Superior temporal gyrus (tissue), 1 donor: ENCODE data around the gene GPS1.
"Not testable (repeated sequence)": the region's sequence is repeated elsewhere in the genome, so short reads cannot be mapped to it uniquely, and the experiment has no call there.

Source experiments
- DNase-seq: peaks from one replicate; pipeline ENCODE4 v3.0.0-alpha.2; 2016; ENCODE audit errors: extremely low spot score

Gene GPS1

DNA sequence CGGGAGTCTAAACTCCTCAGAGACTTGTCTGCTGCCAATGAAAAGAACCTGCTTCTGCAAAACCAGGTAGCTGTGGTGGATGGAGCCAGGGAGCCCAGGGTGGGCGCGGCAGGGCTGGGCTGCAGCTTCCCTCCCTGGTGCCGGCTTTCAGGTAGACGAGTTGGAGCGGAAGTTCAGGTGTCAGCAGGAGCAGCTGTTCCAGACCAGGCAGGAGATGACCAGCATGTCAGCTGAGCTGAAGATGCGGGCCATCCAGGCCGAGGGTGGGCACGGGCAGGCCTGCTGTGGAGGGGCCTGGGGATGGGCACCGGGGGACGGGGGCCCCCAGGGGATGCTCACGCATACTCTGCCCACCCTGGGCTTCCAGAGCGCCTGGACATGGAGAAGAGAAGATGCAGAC, 23.5 kb upstream of the GPS1 start:
- no peak for DNase-seq

DNA sequence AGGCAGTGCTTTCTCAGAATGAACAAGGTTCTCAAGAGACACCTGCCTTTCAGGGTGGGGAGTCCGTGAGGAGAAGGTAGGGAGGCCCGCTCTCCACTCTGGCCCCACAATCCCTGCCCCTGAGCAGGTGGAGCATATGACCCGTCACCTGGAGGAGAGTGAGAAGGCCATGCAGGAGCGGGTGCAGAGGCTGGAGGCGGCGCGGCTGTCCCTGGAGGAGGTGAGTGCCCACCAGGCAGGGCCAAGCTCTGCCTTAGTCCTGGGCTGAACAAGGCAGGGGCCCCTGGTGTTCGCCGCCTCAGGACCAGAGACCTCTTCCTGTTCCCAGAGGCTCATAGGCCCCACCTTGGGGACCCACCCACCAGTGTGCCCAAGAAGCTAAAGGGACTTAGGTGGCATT, 22.7 kb upstream of the GPS1 start:
- DNase-seq, result no peak

DNA sequence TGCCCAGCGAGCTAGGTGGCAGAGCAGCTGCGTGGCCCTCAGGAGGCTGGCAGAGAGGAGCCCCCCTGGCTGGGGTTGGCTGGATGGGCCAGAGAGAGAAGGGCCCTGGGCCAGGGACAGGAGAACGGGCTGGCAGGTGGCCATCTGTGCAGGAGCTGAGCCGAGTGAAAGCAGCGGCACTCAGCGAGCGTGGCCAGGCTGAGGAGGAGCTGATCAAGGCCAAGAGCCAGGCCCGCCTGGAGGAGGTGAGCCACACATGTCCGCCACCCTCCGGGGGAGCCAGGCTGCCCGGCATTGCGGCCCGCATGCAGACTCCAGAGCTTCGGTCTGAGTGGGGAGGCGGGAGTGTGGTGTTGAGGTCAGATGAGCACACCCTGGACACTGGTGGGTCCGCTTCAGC, 22.3 kb upstream of the GPS1 start:
- no peak for DNase-seq

DNA sequence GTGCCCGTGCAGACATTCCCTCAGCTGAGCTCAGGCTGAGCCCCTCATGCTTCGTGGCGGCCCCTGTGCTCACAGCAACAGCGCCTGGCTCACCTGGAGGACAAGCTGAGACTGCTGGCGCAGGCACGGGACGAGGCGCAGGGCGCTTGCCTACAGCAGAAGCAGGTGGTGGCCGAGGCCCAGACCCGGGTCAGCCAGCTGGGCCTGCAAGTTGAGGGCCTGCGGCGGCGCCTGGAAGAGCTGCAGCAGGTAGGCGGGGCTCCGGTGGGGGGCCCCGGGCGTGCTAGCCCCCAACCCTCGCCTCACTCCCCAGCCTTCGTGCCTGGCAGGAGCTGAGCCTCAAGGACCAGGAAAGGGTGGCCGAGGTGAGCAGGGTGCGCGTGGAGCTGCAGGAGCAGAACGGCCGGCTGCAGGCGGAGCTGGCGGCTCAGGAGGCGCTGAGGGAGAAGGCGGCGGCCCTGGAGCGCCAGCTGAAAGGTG, 21.7 kb upstream of the GPS1 start:
- no peak for DNase-seq

DNA sequence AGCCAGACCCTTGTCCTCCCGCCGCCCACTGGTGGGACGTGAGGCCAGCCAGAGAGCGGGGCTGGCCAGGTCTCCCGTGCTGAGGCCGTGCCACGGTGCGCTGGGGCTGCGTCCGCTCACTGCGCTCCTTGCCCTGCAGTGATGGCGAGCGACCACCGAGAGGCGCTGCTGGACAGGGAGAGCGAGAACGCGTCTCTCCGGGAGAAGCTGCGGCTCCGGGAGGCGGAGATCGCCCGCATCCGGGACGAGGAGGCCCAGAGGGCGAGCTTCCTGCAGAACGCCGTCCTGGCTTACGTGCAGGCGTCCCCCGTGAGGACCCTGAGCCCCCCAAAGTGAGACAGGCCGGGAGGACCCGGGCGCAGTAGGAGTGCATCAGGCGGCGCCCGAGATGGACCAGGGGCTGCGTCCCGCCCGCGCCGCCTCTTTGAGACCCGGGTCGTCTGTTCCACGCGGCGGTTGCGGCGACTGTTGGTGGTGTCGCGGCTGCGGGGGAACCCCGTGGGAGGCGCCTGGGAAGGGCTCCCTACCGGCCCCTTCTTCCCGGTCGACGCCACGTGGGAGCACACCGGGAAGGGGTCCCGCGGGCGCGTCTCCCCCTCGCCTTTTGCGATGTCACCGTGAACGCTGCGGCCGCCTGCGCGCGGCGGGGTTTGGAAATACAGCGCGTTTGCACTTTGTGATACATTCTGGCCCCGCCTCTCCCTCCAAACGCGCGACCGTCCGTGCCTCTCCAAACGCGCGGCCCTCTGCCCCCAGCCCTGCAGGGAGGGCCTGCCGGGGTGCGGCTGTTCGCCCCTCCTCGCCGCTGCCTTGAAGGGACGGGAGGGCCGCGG, 21.0 kb upstream of the GPS1 start:
- peak; percentile 81 for DNase-seq

DNA sequence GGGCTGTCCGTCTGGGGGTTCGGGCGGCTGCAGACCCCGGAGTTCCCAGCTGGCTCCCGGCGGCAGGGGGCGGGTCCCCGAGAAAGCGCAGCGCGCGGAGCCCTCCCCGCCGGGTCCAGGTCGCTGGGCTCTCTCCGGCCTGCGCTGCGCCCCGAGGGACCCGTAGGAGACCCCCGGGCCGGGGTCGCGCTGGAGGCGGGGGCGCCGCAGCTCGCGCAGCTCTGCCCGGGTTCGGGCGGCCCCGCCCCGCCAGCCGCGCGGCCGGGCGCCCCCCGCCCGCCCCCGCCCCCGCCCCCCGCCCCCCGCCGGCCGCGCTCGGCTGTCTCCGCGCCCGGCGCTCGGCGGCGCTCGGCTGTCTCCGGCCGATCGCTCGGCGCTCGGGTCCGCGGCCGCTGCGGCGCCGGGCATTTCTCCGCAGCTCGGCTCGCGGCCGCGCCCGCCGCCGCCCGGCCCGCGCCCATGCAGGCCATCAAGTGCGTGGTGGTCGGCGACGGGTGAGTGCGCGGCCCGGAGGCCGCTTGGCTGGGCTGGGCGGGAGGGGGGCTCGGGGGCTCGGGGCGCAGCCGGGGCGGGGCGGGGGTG, 20.3 kb upstream of the GPS1 start, which contains the start of gene RAC3:
Gene RAC3, plus strand, starts transcription at position 376 of the 582 bp plus-strand sequence. Its CDS starts 84 bp downstream, at position 460.
- no peak for DNase-seq

DNA sequence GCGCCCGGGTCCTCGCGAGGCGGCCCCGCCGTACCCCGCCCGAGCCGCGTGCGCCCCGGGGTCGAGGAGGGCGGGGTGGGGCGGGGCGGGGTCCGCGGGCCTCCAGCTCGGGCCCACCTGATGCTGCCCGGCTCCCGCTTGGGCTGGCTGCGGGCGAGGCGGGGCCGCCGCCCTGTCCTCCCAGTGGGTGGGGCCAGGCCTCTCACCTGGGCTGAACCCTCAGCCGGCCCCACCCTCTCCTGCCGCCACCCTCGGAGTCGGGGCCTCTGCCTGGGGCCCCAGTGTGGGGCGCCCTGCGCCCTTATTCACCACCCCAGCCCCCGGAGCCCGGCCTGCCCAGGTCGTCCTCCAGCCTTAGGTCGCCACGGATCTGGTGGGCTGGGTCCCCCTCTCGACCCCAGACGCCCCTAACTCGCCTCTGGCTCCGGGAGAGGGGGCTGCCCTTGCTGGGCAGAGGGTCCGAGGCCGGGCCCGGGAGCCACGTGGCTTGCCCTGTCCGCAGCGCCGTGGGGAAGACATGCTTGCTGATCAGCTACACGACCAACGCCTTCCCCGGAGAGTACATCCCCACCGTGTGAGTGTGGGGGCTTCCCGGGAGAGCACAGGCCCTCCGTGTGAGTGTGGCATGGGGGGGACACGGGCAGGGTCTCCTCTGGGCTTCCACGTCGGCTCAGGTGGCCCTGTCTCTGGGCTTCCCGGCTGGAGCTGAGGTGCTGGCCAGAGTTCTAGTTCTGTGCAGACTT, 19.6 kb upstream of the GPS1 start:
- DNase-seq, result no peak

DNA sequence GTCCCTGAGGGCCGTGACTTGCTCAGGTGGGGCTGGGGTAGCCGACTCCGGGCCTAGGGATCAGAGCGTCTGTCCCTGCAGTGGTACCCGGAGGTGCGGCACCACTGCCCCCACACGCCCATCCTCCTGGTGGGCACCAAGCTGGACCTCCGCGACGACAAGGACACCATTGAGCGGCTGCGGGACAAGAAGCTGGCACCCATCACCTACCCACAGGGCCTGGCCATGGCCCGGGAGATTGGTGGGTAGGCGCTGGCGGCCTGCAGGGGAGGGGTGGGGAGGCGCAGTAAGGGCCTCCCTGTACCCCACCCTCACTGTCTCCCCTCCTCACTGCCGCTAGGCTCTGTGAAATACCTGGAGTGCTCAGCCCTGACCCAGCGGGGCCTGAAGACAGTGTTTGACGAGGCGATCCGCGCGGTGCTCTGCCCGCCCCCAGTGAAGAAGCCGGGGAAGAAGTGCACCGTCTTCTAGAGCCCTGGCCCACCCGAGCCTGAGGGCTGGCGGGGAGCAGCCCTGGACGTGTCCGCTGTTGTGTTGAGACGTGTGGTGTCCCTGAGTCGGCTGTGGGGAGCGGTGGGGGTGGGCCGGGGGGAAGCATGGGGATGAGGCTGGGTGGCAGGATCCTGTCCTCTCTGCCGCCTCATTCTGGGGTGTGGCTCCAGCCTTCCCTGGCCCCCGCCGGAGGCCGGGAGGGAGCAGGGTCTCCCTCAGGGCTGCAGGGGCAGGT, 18.2 kb upstream of the GPS1 start:
- no peak for DNase-seq

DNA sequence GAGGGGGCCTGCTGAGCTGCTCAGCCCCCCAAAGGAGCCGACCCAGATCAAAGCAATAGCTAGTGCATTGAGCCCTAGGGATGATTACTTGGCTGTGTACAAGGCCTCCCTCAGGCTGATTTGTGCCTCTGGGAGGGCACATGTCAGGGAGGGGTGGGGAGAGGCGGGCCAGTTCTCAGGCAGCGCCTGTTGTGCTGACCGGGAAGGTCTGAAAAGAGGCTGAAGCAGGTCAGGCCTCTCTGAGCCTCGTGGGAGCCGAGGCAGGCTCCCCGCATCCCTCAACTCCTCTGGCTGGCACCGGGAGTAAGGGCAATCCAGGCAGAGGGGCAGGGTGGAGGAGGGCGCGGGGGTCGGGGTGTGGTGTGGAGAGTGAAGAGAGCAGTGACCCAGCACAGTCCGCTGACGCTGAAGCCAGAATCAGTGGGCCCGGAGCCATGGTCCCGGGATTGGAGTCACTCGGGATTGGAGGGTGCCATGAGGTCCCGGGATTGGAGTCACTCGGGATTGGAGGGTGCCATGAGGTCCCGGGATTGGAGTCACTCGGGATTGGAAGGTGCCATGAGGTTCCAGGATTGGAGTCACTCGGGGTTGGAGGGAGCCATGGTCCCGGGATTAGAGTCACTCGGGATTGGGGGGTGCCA, 17.2 kb upstream of the GPS1 start:
- no peak for DNase-seq

DNA sequence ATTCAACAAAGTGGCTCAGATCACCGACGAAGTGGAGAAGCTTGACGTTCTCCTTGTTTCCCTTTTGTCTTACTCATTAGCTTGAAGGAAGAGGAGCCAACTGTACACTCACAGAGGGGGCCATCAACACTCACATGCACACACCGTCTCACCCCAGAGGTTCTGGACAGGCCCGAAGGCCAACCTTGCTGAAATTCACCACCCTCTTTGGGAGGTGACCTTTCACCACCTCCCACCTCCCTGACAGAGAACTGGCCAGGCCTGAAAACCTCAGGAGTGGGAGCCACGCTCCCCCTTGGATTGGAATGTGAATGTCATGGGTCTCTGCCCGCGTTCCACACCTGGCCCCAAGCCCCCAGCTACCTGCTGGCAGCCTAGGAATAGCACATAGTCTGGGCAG, 16.2 kb upstream of the GPS1 start:
- DNase-seq, result no peak

DNA sequence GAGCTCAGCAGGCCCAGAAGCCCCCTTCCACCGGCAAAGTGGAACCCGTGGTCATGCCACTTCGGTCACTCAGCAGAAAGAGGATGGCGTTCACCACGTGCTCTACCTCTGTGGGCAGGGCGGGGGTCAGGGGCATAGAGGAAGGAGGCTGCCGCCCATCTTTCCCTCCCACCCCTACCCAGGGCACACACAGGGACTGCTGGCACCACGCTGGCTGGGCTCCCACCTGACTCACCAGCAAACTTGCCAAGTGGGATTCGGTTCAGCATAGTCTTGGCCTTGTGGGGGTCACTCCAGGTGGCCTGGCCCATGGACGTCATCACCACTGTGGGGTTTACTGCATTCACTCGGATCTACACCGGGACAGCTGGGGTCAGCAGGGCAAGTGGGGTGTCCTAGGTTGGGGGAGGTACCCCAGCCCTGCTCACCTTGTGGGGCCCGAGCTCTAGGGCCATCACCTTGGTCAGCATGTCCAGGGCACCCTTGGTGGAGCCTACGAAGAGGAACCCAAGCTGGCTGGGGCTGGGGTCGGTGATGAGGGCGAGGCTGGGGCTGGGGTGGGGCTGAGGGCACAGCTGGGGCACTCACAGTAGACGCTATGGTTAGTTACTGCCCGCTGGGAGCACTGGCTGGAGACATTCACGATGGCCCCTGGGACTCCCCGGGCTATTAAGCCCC, 15.6 kb upstream of the GPS1 start:
- DNase-seq, result no peak

DNA sequence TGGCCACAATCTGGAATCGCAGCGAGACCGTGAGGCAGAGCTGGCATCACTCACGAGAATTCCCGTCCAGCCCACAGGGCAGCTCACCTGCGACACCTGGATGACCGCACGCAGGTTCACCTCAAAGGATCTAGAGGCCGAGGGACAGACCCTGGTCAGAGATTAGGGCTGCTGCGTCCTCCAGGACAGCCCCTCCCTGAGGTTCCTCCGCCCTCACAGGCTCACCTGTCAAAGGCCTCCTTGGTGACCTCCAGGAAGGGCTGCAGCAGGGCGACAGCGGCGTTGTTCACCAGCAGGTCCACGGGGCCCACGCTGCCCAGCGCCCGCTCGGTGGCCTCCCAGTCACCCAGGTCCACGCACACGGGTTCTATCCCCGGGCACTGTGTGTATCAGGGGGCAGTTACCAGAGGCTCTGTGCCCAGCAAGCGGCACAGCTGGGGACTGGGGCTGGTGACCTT, 15.0 kb upstream of the GPS1 start:
- no peak for DNase-seq

DNA sequence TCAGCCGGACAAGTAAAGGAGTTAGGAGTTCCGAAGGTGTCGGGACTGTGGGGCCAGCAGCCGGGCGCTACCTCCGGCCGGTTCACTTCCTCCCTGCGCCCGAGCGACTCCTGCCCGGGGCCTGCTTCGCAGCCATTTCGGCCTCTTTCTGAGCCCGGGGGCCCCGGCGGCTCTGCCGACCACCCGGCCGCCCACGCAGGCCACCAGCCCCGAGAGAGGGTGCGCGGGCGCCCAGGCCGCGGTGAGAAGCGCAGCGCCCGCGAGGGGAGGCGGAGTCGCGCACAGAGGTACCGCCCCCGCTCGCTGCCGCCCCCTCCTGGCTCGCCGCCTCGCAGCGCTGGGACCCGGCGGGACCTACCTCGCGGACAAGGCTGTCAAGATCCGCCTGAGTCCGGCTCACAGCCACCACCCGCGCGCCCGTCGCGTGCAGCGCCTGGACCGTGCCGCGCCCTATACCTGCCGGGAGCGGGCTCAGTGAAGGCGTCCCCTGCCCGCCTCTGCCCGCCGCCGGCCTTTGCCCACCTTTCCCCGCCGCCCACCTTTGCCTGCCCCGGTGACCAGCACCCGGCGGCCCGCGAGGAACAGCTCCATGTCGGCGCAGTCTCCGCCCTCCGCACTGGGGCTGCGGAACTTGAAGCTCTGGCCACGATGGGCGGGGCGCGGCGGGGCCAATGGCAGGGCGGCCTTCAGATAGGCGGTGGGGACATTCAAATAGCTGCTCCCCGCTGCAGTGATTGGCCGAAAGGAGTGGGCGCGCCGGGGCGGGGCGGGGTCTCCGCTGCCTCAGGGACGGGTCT, 14.4 kb upstream of the GPS1 start, which contains the start of gene DCXR:
Gene DCXR, minus strand, starts transcription at position 606 of the 797 bp plus-strand sequence. Its CDS starts 15 bp downstream, at position 591.
- peak; percentile 95 for DNase-seq

DNA sequence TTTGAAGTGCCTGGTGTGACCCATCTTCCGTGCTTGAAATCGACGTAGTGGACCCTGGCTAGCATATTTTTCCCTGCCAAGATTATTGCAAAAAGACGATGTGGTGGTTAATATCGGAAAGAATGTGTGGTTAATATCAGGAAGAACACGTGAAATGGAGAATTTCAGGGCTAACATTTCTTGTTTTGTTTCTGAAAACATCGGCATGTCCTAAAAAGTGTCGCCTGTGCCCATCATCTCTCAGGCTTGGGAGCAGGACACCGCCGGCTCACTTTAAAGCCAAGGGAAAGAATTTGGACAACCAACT, 13.9 kb upstream of the GPS1 start:
- DNase-seq, result no peak

DNA sequence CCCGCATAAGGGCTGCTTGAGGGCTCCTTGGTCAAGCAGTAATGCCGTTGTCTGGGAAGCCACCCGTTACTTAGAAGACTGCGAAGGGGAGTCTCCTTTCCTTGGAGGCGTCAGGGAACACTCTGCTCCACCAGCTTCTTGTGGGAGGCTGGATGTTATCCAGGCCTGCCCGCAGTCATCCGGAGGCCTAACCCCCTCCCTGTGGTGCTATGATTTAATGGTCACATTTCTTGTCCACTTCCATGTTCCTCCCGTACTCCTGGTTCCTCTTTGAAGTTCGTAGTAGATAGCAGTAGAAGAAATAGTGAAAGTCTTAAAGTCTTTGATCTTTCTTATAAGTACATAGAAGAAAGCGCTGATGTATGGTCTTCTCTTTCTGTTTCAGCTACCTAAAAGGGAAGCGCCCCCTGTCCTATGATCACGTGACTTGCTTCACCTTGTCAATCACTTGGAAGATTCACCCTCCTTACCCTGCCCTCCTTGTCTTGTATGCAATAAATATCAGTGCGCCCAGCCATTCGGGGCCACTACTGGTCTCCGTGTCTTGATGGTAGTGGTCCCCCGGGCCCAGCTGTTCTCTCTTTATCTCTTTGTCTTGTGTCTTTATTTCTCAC, 12.8 kb upstream of the GPS1 start:
- not testable (repeated sequence) for DNase-seq

DNA sequence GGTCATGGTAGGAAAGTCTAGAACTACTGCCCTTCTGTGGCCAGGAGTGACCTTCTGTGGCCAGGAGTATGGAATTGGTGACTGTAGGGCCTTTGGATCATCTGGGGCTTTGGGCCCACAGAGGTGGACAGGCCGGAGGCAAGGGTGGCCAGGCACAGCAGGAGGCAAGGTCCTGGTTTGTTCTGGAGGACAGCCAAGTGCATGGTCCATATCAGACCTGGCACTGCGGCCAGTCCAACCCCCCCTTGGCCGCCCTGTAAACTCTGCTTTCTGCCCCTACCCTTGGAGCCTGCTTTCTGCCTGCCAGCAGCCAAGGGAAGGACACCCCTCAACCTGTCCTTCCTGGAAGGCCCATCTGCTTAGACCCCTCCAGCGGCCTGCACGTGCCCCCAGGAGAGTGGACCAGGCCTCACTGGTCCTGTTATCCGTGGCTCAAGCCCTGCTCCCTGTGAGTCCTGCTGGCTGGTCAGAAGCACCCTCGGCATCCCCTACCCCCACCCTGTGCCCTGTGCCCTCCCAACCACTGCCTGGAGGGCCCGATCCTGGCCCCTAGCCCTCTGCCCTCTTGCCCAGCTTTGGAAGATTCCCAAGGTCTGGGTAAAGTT, 11.9 kb upstream of the GPS1 start:
- DNase-seq, result no peak

DNA sequence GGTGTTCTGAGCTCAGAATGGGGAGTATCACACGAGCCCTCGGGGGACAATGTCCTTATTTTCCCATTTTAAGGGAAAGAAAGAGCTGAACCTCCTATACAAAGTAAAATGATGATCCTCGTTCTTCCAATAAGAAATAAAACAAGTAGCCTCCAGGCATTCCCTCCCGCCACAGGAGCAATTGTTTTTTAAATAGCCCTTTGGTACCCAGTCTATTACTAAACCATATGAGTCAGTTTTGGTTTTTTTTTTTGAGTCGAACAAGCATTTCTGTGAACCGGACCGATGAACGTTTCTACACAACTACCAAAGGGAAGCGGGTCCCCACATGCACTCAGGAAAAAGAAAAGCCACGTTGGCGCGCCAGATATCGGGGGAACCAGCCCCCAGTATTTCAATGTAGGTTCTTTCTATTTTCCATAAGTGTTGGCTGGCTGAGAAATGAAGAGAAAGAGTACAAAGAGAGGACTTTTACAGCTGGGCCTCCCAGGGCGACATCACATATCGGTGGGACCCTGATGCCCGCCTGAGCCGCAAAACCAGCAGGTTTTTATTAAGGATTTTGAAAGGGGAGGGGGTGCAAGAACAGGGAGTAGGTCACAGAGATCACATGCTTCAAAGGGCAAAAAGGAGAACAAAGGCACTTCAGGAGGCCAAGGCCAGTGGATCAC, 10.4 kb upstream of the GPS1 start:
- no peak for DNase-seq

DNA sequence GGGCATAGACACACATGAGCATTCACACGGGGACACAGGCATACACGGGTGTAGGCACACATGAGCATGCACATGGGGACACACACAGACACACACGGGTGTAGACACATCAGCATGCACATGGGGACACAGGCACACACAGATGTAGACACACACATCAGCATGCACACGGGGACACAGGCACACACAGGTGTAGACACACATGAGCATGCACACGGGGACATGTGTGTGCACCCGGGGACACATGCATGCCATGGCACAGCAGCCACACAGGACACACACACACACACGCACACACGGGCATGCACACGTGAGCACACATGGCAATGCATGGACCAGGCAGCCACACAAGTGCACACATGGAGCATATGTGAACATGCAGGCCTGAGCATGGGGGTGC, 9.0 kb upstream of the GPS1 start:
- DNase-seq, result no peak

DNA sequence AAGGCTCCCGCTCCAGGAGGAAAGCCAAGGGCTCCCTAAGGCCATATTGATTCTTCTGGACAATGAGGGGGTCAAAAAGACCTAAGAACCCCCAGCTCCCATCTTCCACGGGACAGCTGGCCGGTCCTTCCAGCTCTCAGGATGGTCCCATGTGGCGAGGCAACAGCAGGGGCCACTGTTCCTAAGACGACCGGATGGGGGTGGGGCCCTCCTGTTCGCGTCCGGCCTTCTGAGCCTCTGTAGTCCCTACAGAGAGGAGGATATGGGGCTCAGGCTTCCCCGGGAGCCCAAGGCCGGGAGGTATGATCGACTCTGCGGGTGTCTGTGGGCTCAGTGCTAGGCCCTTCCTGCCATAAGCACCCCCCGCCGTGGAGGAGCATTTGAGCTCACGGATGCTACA, 8.2 kb upstream of the GPS1 start:
- no peak for DNase-seq
